SK-N-SH treated with all-trans-retinoic acid at 6 μM for 48 hours (cell line): Measurements from ENCODE around the gene TREH.
A peak's percentile ranks its signal among the peaks of the same experiment; 100 is the strongest.

Experiments used
- ATAC-seq: fragments of 200-7000 bp; cut with Tn5 transposase; 3 replicates; pipeline ENCODE4 v1.9.1; 2020; ENCODE audit warnings: mild to moderate bottlenecking, moderate library complexity
- ARNTL ChIP-seq: fragments of 450-650 bp; formaldehyde crosslinking; IDR thresholded peaks from 2 replicates; pipeline ENCODE4 v1.5.0; 2020; ENCODE audit warnings: low read depth, mild to moderate bottlenecking, moderate library complexity, borderline replicate concordance
- BACH2 ChIP-seq: fragments of 250-450 bp; sonication (Bioruptor Pico); IDR thresholded peaks from 2 replicates; pipeline ENCODE4 v1.9.0; 2021; ENCODE audit warnings: mild to moderate bottlenecking, borderline replicate concordance
- CSDC2 ChIP-seq: fragments of 250-450 bp; sonication (Bioruptor Pico); IDR thresholded peaks from 2 replicates; pipeline ENCODE4 v1.5.0; 2020; ENCODE audit warnings: mild to moderate bottlenecking, moderate library complexity
- ESRRG ChIP-seq: fragments of 250-450 bp; sonication (Bioruptor Pico); IDR thresholded peaks from 2 replicates; pipeline ENCODE4 v1.6.1; 2021; ENCODE audit warnings: mild to moderate bottlenecking
- GLIS3 ChIP-seq: fragments of 250-450 bp; sonication (Bioruptor Pico); IDR thresholded peaks from 2 replicates; pipeline ENCODE4 v1.5.0; 2020; ENCODE audit warnings: mild to moderate bottlenecking, moderate library complexity
- ISL1 ChIP-seq: fragments of 250-450 bp; sonication (Bioruptor Pico); IDR thresholded peaks from 2 replicates; pipeline ENCODE4 v2.1.2; 2022; ENCODE audit warnings: mild to moderate bottlenecking, moderate library complexity
- OSR1 ChIP-seq: fragments of 250-450 bp; sonication (Bioruptor Pico); IDR thresholded peaks from 2 replicates; pipeline ENCODE4 v1.8.0; 2022; ENCODE audit warnings: moderate library complexity, mild to moderate bottlenecking, inconsistent platforms
- RARB ChIP-seq: fragments of 250-450 bp; sonication (Bioruptor Pico); IDR thresholded peaks from 2 replicates; pipeline ENCODE4 v1.8.0; 2021; ENCODE audit warnings: mild to moderate bottlenecking, moderate library complexity
- SNAI2 ChIP-seq: fragments of 250-450 bp; sonication (Bioruptor Pico); IDR thresholded peaks from 2 replicates; pipeline ENCODE4 v1.5.0; 2020; ENCODE audit warnings: mild to moderate bottlenecking, moderate library complexity
- TCF4 ChIP-seq: fragments of 250-450 bp; sonication (Bioruptor Pico); IDR thresholded peaks from 2 replicates; pipeline ENCODE4 v1.8.0; 2021; ENCODE audit warnings: mild to moderate bottlenecking, moderate library complexity, borderline replicate concordance
- ZC3H10 ChIP-seq: fragments of 250-450 bp; sonication (Bioruptor Pico); IDR thresholded peaks from 2 replicates; pipeline ENCODE4 v1.5.1; 2021; ENCODE audit warnings: mild to moderate bottlenecking, moderate library complexity
- ZFP3 ChIP-seq: fragments of 250-450 bp; sonication (Bioruptor Pico); IDR thresholded peaks from 2 replicates; pipeline ENCODE4 v1.5.0; 2020; ENCODE audit warnings: mild to moderate bottlenecking, moderate library complexity
- ZFP30 ChIP-seq: fragments of 450-650 bp; formaldehyde crosslinking; IDR thresholded peaks from 2 replicates; pipeline ENCODE4 v1.5.0; 2022; ENCODE audit warnings: mild to moderate bottlenecking, moderate library complexity
- ZNF70 ChIP-seq: fragments of 450-650 bp; formaldehyde crosslinking; IDR thresholded peaks from 2 replicates; pipeline ENCODE4 v1.5.0; 2020; ENCODE audit warnings: mild to moderate bottlenecking, moderate library complexity
- ZNF8 ChIP-seq: fragments of 450-650 bp; formaldehyde crosslinking; IDR thresholded peaks from 2 replicates; pipeline ENCODE4 v1.5.0; 2020; ENCODE audit warnings: mild to moderate bottlenecking, moderate library complexity
- TF ChIP-seq, protein P1 (sequence below): fragments of 250-450 bp; sonication (Bioruptor Pico); IDR thresholded peaks from 2 replicates; pipeline ENCODE4 v1.5.0; 2020; ENCODE audit warnings: mild to moderate bottlenecking, moderate library complexity
- TF ChIP-seq, protein P2 (sequence below): fragments of 250-450 bp; sonication (Bioruptor Pico); IDR thresholded peaks from 2 replicates; pipeline ENCODE4 v1.8.0; 2020; ENCODE audit warnings: mild to moderate bottlenecking, moderate library complexity, borderline replicate concordance
- TF ChIP-seq, protein P3 (sequence below): fragments of 250-450 bp; sonication (Bioruptor Pico); IDR thresholded peaks from 2 replicates; pipeline ENCODE4 v1.8.0; 2021; ENCODE audit warnings: low read depth, mild to moderate bottlenecking, moderate library complexity, borderline replicate concordance
- TF ChIP-seq, protein P4 (sequence below): fragments of 250-450 bp; sonication (Bioruptor Pico); IDR thresholded peaks from 2 replicates; pipeline ENCODE4 v1.5.1; 2020; ENCODE audit warnings: low read depth, mild to moderate bottlenecking, moderate library complexity

Gene TREH

DNA sequence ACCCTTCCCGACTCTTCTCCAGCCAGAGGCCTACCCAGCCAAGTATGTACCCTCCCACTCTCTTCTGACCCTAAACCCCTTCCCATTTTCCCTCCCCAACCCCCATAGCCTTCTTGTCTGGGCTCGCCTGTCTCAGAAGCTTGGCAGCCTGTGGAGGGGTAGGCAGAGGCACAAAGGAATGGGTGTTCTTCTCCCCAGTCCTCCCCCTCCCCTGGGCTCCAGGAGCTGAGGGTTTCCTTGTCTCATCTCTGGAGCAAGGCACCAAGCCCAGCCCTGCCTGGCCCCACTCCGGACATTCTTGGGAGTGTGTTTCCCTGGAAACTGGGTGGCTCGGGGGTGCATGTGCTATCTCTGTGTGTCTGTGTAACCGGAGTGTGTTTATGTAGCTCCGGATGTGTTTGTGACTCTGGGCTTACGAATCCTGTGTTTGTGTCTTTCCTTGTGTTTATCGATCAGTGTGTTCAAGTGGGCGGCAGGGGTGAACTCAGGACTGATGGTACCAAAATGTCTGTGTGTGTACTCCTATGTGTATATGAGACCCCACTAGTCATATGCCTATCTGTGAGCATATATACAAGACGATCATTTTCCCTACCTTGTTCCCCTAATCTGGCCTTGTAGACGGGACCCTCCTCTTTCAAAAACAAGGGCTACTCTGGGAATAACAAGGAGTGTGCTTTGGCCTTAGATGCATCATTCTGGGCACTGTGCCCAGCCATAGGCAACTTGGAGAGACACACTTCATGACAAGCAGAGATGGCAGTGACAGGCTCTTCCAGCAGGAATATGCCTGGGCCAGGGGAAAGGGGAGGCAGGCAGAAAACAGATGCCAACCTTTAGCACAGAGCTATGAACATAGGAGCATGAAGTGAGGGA, 61.1 kb downstream of the TREH start:
- ATAC-seq: peak; percentile 32
- TF ChIP-seq, protein P1, sequence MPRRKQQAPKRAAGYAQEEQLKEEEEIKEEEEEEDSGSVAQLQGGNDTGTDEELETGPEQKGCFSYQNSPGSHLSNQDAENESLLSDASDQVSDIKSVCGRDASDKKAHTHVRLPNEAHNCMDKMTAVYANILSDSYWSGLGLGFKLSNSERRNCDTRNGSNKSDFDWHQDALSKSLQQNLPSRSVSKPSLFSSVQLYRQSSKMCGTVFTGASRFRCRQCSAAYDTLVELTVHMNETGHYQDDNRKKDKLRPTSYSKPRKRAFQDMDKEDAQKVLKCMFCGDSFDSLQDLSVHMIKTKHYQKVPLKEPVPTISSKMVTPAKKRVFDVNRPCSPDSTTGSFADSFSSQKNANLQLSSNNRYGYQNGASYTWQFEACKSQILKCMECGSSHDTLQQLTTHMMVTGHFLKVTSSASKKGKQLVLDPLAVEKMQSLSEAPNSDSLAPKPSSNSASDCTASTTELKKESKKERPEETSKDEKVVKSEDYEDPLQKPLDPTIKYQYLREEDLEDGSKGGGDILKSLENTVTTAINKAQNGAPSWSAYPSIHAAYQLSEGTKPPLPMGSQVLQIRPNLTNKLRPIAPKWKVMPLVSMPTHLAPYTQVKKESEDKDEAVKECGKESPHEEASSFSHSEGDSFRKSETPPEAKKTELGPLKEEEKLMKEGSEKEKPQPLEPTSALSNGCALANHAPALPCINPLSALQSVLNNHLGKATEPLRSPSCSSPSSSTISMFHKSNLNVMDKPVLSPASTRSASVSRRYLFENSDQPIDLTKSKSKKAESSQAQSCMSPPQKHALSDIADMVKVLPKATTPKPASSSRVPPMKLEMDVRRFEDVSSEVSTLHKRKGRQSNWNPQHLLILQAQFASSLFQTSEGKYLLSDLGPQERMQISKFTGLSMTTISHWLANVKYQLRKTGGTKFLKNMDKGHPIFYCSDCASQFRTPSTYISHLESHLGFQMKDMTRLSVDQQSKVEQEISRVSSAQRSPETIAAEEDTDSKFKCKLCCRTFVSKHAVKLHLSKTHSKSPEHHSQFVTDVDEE (CRISPR knock-in tag): peak; percentile 35; the same call in 1 of the 2 replicates
- 0 out of 2 replicates have a peak, but pooled peaks have one; percentile 14 for TF ChIP-seq ISL1 (CRISPR knock-in tag)
- TF ChIP-seq CSDC2 (CRISPR knock-in tag): peak; percentile 37; the same call in 1 of the 2 replicates
- TF ChIP-seq ZC3H10 (CRISPR knock-in tag): no peak

DNA sequence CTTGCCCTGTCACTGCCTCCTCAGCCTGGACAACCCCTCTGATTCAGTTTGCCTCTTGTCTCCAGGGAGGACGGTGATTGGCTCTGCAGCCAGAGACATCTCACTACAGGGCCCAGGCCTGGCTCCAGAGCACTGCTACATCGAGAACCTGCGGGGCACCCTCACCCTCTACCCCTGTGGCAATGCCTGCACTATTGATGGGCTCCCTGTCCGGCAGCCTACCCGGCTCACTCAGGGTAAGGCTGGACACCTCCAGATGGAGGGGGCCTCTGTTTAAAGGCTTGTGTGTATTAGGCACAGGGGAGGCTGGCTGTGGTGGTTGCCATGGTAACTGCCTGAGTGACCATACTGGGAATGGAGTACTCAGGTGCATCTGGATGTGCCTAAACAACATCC, 63.5 kb downstream of the TREH start:
- TF ChIP-seq ISL1 (CRISPR knock-in tag) (no peak), GLIS3 (CRISPR knock-in tag) (no peak)
- ATAC-seq: no peak

DNA sequence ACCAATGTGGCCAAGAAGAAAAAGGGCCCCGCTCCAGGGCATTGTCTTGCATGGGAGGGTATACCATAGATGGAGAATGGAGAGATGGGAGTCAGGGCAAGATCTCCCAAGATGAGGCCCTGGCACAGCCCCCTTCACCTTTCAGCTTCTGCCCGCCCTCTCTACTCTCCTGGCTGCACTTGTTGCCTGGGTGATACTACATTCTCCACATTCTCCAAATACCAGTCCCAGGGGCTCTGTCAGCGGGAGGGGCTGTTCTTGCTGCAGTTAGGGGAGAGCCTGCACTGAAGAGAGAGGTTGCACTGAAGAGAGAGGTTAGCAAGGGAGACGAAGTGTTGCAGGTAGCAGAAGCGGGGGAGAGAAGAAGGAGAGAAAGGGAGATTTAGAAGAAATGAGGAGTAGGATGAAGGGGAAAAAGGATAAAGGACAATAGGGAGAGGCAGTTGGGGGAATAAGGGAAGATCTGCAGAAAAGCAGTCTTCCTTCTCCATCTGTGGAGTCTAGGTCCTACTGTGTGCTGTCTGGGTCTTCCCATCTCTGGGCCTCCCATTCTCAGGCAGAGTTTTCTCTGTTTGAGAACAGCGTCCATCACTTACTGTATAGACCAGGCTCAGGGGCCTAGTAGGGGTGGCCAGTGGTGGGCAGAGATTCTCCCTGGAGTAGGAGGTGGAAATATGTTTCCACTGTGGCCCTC, 64.0 kb downstream of the TREH start:
- ATAC-seq: peak; percentile 5; the same call in 2 of the 3 replicates
- no peak for TF ChIP-seq RARB (CRISPR knock-in tag)
- no peak for TF ChIP-seq ZNF8
- TF ChIP-seq, protein P2, sequence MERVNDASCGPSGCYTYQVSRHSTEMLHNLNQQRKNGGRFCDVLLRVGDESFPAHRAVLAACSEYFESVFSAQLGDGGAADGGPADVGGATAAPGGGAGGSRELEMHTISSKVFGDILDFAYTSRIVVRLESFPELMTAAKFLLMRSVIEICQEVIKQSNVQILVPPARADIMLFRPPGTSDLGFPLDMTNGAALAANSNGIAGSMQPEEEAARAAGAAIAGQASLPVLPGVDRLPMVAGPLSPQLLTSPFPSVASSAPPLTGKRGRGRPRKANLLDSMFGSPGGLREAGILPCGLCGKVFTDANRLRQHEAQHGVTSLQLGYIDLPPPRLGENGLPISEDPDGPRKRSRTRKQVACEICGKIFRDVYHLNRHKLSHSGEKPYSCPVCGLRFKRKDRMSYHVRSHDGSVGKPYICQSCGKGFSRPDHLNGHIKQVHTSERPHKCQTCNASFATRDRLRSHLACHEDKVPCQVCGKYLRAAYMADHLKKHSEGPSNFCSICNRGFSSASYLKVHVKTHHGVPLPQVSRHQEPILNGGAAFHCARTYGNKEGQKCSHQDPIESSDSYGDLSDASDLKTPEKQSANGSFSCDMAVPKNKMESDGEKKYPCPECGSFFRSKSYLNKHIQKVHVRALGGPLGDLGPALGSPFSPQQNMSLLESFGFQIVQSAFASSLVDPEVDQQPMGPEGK (CRISPR knock-in tag): peak; percentile 89; the same call in 1 of the 2 replicates
- no peak for TF ChIP-seq ISL1 (CRISPR knock-in tag)
- TF ChIP-seq GLIS3 (CRISPR knock-in tag): no peak
- no peak for TF ChIP-seq ARNTL (CRISPR knock-in tag)

DNA sequence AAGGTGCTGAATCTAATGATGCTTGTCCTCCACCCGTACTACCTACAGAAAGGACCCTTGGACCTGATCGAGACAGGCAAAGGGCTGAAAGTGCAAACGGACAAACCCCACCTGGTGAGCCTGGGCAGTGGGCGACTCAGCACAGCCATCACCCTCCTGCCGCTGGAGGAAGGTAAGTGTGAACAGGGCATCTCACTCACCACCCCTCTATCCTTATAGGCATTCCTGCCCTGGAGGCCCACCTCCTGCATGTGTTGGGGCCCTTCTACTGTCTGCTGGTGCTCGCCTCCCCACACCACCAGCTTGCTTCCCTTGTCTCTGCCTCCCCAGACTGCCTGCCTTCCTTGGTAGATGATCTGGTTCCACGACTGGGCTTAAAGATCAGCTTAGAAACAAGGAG, 64.9 kb downstream of the TREH start:
- TF ChIP-seq BACH2 (CRISPR knock-in tag) (no peak), RARB (CRISPR knock-in tag) (no peak), GLIS3 (CRISPR knock-in tag) (no peak), ZFP3 (CRISPR knock-in tag) (no peak), OSR1 (CRISPR knock-in tag) (no peak), ZFP30 (CRISPR knock-in tag) (no peak), ESRRG (CRISPR knock-in tag) (no peak), ZNF70 (no peak), TCF4 (CRISPR knock-in tag) (no peak), SNAI2 (CRISPR knock-in tag) (no peak), ZNF8 (no peak), ZC3H10 (CRISPR knock-in tag) (no peak)
- TF ChIP-seq, protein P3, sequence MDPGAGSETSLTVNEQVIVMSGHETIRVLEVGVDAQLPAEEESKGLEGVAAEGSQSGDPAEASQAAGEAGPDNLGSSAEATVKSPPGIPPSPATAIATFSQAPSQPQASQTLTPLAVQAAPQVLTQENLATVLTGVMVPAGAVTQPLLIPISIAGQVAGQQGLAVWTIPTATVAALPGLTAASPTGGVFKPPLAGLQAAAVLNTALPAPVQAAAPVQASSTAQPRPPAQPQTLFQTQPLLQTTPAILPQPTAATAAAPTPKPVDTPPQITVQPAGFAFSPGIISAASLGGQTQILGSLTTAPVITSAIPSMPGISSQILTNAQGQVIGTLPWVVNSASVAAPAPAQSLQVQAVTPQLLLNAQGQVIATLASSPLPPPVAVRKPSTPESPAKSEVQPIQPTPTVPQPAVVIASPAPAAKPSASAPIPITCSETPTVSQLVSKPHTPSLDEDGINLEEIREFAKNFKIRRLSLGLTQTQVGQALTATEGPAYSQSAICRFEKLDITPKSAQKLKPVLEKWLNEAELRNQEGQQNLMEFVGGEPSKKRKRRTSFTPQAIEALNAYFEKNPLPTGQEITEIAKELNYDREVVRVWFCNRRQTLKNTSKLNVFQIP (CRISPR knock-in tag): no peak
- TF ChIP-seq, protein P4, sequence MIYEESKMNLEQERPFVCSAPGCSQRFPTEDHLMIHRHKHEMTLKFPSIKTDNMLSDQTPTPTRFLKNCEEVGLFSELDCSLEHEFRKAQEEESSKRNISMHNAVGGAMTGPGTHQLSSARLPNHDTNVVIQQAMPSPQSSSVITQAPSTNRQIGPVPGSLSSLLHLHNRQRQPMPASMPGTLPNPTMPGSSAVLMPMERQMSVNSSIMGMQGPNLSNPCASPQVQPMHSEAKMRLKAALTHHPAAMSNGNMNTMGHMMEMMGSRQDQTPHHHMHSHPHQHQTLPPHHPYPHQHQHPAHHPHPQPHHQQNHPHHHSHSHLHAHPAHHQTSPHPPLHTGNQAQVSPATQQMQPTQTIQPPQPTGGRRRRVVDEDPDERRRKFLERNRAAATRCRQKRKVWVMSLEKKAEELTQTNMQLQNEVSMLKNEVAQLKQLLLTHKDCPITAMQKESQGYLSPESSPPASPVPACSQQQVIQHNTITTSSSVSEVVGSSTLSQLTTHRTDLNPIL (CRISPR knock-in tag): no peak
- TF ChIP-seq, protein P2 (CRISPR knock-in tag): no peak
- TF ChIP-seq, all 23 proteins: peak for 0
- no peak for ATAC-seq
